ENCODE data around the gene NPPA. TPM values are rescaled to one million over a fixed set of nuclear protein-coding genes. Genes with fewer than 3 reads are reported as not detected.
"Not testable (repeated sequence)": the region's sequence is repeated elsewhere in the genome, so short reads cannot be mapped to it uniquely, and the experiment has no call there.

Gene NPPA
- total RNA-seq (2022) (not detected in 2 replicates), Bru-seq, nascent RNA (not detected), BruChase-seq, experiment 1, labeled RNA remaining after a 6-hour chase (not detected), BruChase-seq, experiment 2, labeled RNA remaining after a 2-hour chase (not detected)
- long read RNA-seq, partial matches to known transcripts: 0 of 1 reads
- long read RNA-seq, other reads (novel, unspliced or antisense): 1 of 1 reads

- TF ChIP-seq CTCF (IDR thresholded peaks at IDR 0.05; ENCODE audit: unreplicated experiment): no peak
- intact Hi-C loops (cut with micrococcal nuclease; ENCODE audit: unreplicated experiment): no loop called here
- DNase-seq: no peak
- peaks cover 11% of the 10 kb centered on the region for H3K27me3 Mint-ChIP-seq (ENCODE audit: unreplicated experiment)
- no peaks in the 10 kb centered on the region for H3K9me3 Mint-ChIP-seq (ENCODE audit: low read depth, unreplicated experiment)
- no peak within 1 kb of the TSS for H3K4me3 Mint-ChIP-seq (ENCODE audit: low read depth, unreplicated experiment)
- H3K36me3 Mint-ChIP-seq (ENCODE audit: insufficient read depth, unreplicated experiment): peaks cover 31% of the 10 kb centered on the region
- H3K27ac Mint-ChIP-seq (ENCODE audit: unreplicated experiment): peak within 1 kb of the TSS; percentile 36
- CTCF ChIA-PET: interaction anchor here (0.6 kb wide), 1 partner anchor 44 kb away, joined by 4 read pairs; no protein-coding TSS in a partner anchor
- H3K4me1 Mint-ChIP-seq (ENCODE audit: low read depth, unreplicated experiment): no peaks in the 10 kb centered on the region
- no TSS peak for BruUV-seq (replicated peaks)
Measured at GRCh38 chr1:11847667-11848372, at the start of gene NPPA. Gene NPPA, minus strand, starts transcription at chr1:11847783. Its CDS starts 99 bp downstream, at chr1:11847684.

GRCh38 chr1:11894501-11894900 is 46.9 kb upstream of the NPPA start:
- H3K4me3 Mint-ChIP-seq (ENCODE audit: low read depth, unreplicated experiment); H3K4me1 Mint-ChIP-seq (ENCODE audit: low read depth, unreplicated experiment); H3K36me3 Mint-ChIP-seq (ENCODE audit: insufficient read depth, unreplicated experiment); H3K9me3 Mint-ChIP-seq (ENCODE audit: low read depth, unreplicated experiment); DNase-seq; CTCF ChIA-PET; BruUV-seq (replicated peaks); H3K27ac Mint-ChIP-seq (ENCODE audit: unreplicated experiment): not testable (repeated sequence)
- intact Hi-C loops (cut with micrococcal nuclease; ENCODE audit: unreplicated experiment): loop anchor here (1.0 to 5.0 kb wide), 2 partner anchors 42 to 56 kb away; no protein-coding TSS in a partner anchor
- peaks cover 62% of the 10 kb centered on the region for H3K27me3 Mint-ChIP-seq (ENCODE audit: unreplicated experiment)

GRCh38 chr1:11893907-11894251 is 46.3 kb upstream of the NPPA start:
- H3K4me1 Mint-ChIP-seq (ENCODE audit: low read depth, unreplicated experiment): no peaks in the 10 kb centered on the region
- DNase-seq: peak; percentile 79
- H3K36me3 Mint-ChIP-seq (ENCODE audit: insufficient read depth, unreplicated experiment): no peaks in the 10 kb centered on the region
- no TSS peak for BruUV-seq (replicated peaks)
- peaks cover 55% of the 10 kb centered on the region for H3K27me3 Mint-ChIP-seq (ENCODE audit: unreplicated experiment)
- peak; percentile 80 for TF ChIP-seq CTCF (IDR thresholded peaks at IDR 0.05; ENCODE audit: unreplicated experiment)
- H3K27ac Mint-ChIP-seq (ENCODE audit: unreplicated experiment): no peak overlapping the region
- intact Hi-C loops (cut with micrococcal nuclease; ENCODE audit: unreplicated experiment): loop anchor here (1.0 to 5.0 kb wide), 2 partner anchors 42 to 56 kb away; no protein-coding TSS in a partner anchor
- H3K4me3 Mint-ChIP-seq (ENCODE audit: low read depth, unreplicated experiment): no peak overlapping the region
- CTCF ChIA-PET: no interaction called here
- H3K9me3 Mint-ChIP-seq (ENCODE audit: low read depth, unreplicated experiment): no peaks in the 10 kb centered on the region

- DNase-seq: no peak
- no TSS peak for BruUV-seq (replicated peaks)
- Mint-ChIP-seq H3K36me3 (ENCODE audit: insufficient read depth, unreplicated experiment) (no peaks in the 10 kb centered on the region), H3K9me3 (ENCODE audit: low read depth, unreplicated experiment) (no peaks in the 10 kb centered on the region), H3K27me3 (ENCODE audit: unreplicated experiment) (peaks cover 39% of the 10 kb centered on the region), H3K4me1 (ENCODE audit: low read depth, unreplicated experiment) (no peaks in the 10 kb centered on the region), H3K27ac (ENCODE audit: unreplicated experiment) (no peak overlapping the region), H3K4me3 (ENCODE audit: low read depth, unreplicated experiment) (no peak overlapping the region)
- TF ChIP-seq CTCF (IDR thresholded peaks at IDR 0.05; ENCODE audit: unreplicated experiment): no peak
- intact Hi-C loops (cut with micrococcal nuclease; ENCODE audit: unreplicated experiment): loop anchor here (5.0 kb wide), 1 partner anchor 39 kb away; no protein-coding TSS in a partner anchor
- CTCF ChIA-PET: interaction anchor here (1.1 kb wide), 1 partner anchor 44 kb away, joined by 4 read pairs; no protein-coding TSS in a partner anchor
Measured at GRCh38 chr1:11891433-11892186, 44.0 kb upstream of the NPPA start.
